NCI-H2196 treated with DMSO at 0.1 percent for 48 hours (cell line): Measurements from ENCODE around the gene VOPP1.

ENCODE experiments used
- DNase-seq: peaks from one replicate; lab custom pipeline; 2025; ENCODE audit not compliant: unreplicated experiment; lab: John Stamatoyannopoulos, UW

VOPP1 gene

DNA sequence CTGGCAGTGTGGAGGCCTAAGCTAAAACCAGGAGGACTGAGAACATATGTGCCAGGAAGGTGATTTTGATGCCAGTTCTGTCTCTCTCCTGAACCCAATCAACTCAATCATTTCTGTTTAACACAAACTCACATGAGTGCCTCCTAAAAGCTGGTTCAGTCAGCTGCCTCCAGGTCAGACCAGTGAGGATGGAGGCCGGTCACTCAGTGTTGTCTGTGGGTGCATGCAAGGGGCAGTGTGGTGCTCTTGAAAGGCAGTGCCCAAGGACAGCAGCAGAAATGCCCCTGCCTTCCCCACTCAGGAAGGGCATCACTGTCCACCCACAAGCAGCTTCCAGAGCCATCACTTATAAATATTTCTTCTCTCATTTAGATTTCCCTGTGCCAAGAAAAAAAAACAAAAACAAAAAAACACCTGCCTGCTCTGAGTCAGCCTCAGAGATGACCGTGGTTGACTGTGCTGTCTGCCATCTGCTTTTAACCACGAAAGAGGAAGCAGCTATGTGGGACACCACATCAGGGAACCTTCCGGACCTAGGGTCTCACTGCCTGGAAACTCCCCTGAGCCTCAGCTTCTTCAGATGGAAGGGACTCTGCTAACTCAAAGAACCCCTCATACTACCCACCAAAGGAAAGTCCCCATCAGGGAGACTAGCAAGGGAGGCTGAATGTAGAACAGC lies 39.1 kb downstream of the VOPP1 start:
- DNase-seq = peak; percentile 19

DNA sequence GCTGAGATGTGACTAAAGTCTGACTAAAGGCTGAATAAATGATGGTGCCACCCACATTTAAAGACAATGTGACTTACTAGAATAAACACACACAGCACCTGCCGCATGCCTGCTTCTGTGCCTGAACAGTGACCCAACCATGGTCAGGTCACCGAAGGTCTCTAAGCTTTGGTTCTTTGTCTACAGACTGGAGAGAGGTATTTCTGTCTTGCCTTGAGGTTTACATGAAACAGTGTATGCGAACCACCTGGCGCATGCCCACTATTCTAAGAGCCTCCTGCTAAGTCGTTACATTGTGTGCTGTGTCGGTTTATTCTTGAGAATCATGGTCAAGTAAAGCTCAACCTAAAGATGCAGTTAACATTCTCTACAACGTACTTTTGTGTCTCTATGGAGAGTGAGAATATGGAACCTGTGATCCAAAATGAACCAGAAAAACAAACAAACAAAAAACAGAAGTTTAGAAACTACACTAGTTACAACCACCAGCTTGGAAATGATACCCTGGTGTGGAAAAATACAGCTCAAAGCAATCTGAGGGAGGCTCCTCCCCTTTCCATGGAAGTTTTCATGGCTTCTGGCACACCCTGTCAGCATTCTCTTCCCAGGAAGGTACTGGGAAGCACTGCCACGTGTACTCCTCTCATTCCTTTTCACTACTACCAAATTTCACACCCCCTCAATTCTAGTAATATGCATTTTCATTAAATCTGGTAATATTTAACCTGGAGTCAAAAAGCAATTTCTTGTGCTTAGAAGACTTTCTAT lies 40.0 kb downstream of the VOPP1 start:
- no peak for DNase-seq

DNA sequence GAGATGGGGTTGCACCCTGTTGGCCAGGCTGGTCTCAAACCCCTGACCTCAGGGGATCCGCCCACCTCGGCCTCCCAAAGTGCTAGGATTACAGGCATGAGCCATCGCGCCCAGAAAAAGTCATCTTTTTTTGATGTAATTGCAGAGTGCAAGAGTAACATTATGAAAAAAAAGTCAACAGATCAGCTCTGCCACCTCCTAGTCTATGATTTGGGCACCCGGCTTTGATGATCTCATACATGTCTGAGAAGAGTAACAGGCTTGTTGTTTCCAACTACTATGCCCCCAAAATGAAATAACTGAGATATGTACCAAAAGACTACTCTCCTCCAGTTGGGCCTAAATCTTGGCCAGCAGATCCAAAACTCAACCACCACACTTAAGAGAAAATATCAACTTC lies 40.8 kb downstream of the VOPP1 start:
- DNase-seq = no peak

DNA sequence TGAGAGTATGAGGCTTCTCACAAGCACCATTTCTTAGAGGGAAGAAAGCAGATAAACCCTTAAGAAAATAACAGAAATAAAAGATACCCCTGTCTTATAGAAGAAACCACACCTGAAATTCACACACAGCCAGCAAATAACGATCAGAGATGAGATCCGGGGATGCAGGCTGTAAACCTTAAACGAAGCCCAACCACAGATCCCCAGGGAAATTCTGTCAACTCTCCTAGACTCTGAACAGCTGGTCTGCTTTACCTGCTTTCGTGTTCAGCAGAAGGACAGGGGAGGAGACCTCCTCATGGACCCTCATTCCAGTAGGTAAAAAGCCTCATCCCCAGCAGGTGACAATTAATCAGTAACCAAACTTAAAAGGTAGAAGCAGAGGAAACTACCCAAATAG lies 45.0 kb downstream of the VOPP1 start:
- no peak for DNase-seq

DNA sequence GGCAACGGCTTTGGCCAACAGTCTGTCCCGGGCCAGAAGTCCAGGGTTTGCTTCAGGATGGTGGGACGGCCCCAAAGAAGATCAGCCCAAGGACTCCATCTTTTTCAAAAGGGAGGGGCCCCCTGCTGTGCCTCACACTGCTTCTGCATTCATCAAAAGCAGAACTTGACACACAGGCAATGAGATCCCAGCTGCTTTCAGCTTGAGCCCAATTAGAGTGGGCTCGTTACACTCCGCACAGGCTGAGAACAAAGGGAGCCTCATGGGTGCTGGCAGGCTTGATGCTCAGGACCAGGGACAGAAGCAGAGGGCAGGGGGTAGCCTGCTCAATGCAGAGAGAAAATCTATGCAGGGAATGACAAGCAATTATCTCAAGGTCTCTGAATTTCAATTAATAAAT lies 45.5 kb downstream of the VOPP1 start:
- DNase-seq = no peak

DNA sequence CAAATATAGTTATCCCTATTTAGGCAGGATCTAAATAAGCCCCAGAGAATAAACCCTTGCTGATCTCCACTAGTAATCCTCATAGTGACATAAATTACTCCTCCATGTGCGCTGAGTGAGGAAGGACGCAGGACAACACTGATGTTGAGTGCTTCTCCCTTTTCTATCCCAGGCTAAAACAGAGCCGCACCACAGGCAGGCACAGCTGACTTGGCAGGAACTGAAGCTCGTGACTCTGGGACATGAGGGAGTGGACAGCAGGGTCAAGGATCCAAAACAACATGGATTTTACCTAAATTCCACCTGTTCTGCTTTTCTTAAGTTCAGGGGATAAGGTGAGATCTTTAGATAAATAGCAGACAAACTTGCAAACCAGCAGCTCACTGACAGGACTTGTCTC lies 46.0 kb downstream of the VOPP1 start:
- DNase-seq = no peak

DNA sequence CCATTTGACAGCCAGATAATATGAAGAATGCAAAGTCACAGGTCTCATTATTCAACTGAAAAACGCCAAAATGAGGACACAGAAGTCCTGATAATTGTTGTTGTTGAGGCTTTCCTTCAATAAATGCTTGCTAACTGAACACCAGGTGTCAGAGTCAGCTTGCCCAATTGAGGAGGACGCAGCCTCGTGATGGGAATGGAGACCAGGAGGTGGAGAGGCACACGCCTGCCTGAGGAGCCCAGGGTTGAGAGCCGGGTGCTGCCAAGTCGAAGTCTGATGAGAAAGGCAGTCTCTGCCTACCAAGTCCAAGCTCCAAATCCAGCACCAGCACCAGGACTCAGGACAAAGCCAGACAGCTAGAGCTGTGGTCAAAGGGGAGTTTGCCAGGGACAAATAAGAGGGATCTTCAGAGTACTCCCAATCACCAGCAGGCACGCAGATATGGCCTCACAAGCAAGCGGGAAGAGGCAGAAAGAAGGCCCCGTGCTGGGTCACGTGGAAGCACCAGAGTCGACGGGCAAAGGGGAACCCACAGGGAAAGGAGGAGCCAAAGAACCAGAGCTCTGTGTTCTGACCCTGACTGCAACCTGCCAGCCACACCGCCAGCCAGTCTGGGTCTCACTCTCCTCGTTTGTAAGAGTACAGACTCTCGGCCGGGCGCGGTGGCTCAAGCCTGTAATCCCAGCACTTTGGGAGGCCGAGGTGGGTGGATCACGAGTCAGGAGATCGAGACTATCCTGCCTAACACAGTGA lies 47.6 kb downstream of the VOPP1 start:
- no peak for DNase-seq

DNA sequence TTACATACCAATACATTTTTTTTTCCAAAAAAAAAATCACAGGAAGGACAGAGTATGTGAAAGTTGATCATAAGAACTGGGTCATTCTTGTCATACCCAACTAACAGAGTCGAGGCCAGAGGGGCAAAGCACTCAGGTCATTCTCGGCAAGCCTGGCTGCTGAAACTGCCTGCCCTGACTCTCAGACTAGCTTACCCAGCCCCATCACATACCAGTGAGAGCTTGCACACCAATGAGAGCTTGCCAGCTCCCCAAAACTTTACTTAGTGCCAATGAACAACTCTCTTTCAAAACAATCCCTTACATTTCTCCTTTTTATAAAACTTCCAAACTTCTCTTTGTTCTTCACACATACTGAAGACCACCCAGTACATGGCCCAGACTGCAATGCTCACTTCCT lies 48.9 kb downstream of the VOPP1 start:
- DNase-seq = no peak

DNA sequence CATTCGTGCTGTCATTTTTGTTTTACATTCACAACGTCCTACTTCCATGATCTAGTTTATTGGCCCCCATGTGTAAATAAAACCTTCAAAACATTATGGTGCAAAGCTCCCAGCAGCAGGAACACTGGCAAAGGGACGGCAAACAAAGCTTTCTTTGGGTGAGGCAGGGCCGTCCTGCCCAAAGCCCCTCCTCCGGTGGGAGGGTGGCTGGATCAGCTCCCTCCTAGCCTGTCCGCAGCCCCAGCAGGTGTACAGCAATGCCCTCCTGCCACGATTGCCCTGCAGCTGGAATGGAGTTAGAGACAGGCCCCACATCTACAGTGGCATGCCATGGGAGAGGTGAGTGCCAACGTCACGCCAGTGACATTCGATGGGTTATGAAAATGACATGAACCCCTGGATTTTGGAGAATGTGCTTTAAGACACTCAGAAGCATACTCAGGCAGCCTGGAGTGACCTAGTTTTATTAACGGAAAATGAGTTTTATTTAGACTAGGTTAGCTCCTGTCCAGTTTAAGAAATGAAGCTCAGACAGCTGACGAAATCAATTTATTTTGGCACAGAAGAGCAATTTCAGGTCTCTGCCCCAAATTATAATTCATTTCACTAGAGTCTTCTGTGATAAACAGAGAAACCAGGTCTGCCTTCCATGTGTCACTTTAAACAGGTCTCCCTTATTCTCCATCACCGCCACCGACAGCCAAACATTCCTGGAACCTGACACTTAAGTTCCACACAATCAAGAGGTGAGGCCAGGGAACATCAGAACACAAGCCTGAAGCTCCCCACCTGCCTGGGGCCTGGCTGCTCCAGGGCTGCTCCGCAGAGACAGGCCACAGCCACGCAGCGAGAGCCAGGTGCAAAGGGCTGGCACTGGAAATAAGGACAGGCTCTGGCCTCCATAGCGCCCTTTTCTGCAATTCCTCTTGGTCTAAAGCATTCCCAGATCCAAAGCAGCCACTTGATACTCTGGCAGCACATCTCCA lies 50.1 kb downstream of the VOPP1 start:
- DNase-seq = peak; percentile 11

DNA sequence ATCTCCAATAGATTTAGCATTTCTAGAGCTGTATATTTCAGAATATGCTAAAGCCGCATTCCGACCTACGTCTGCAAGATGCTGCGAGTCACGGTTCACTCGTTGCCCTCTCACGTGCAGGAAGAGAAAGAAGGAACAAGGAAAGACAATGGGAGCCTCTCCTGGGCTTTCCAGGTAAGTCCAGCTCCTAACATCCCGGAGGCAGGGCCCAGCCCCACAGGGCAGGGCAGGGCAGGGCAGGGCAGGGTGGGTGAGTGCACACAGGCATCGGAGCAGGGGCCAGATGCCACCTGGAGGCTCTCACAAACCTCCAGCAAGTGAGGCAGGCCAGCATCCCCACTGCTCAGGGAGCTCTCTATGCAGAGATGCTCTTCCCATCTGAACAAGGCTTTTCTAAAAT lies 50.8 kb downstream of the VOPP1 start:
- DNase-seq = no peak

DNA sequence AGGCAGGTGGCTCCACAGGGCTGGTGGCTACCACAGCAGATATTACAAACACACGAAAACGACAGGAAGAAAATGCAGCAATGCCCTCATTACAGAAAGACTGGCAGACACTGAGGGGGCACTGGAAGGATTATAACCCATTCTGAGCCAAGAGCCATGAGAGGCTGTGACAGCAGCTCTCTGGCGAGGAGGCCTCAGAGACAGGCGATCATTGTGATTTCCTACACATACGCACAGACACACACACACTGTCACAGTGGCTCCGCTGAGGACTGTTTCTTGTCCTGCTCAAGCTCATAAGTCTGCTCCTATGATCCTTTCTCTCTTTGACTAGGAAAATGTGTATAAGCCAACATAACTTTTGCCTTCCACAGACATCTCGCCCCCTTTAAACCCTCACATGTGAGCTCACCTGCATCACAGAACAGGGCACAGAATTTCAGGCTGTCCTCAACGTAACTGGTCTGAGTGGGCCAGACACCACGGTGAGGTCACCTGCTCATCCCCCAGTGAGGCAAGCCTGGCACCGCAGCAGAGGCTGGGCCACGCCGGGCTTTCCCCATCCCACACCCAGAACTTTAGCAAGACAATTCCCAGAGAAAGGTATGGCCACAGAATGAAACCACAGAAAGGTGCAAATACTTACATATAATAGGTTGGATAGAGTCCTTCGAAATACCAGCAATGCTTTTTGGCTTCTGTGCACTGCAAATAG lies 51.7 kb downstream of the VOPP1 start:
- DNase-seq = no peak

DNA sequence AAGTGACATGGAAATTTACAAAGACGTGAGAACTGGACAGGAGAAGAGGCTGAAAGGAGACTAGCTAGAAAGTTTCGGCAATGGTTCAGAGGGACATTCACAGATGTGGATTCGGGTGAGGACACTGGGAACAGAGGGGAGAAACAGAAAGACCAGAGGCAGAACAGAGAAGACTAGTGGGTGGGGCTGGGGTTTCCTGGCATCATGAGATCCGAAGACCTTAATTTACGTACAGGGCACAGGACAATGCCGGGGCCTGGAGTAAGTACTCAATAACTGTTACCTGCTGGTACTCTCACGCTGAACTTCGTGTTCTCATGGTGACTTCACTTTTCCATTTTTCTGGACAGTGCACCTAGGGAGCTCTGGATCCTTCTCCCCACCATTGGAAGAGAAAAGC lies 53.5 kb downstream of the VOPP1 start:
- DNase-seq = no peak

DNA sequence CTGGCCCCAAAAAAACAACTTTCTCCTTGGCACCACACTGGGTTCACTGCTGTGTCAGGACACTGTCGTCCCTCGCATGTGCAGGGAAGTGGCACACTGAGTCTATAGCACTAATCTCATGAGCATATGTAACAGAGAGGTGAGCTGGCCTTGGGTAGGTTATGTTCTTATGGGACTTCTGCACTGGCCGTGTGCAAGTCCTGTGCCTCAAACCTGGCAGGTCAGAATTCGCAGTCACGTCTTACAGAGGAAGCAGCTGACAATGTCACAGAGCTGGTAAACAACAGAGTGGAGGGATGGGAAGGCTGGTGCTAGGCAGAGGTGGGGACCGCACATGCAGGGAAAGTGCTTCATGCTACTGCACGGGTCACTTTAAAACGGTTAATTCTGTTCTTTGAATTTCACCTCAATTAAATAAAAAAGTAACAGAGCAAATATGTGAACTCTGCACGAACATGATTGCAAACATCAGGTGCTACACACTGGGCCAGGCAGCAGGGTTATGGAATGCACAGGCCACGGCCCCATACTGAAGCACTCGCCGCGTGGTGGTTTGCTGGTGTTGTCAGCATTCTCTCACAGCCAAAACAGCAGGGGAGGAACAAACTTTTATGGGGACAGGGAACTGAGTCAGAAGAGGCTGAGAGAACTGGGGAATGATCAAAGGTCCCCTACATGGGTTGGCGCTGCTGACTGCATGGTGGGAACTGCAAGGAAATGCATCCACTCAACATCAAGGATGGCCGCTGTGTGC lies 54.2 kb downstream of the VOPP1 start:
- no peak for DNase-seq

DNA sequence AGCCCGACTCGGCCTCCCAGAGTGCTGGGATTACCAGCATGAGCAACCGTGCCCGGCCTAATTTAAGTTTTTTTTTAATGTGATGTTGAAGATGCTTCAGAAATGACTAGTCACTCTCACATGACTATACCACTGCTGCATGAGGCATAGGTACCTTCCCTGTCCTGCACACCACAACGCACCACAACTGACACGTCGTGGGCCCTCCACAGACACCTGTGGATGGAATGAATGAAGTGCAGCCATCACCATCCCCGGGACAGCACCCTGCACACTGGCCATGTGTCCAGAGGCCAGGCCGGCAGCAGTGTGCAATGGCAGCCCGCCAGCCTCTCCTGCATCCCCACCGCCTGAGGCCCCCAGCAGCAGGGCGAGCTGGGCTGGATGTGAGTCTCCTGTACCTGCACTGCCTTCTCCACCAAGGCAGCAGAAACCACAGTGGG lies 55.1 kb downstream of the VOPP1 start:
- DNase-seq = no peak

DNA sequence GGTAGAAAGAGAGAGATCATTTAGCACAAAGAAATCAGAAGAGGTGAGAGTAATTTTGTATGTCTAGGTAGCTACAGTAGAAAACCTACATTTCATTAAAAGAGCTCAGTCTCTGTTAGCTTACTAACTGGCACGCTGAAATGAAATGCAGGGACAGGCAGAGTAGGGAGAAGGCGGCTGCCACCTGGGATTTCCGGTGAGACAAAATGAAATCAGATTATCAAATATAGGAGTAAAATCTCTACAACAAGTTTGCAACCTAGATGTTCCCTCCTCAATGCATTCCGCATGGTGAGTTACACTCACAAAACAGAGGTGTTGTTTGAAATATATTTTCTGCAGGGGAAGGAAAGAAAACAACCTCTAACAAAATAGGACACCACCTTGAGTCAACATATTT lies 55.9 kb downstream of the VOPP1 start:
- DNase-seq = no peak

DNA sequence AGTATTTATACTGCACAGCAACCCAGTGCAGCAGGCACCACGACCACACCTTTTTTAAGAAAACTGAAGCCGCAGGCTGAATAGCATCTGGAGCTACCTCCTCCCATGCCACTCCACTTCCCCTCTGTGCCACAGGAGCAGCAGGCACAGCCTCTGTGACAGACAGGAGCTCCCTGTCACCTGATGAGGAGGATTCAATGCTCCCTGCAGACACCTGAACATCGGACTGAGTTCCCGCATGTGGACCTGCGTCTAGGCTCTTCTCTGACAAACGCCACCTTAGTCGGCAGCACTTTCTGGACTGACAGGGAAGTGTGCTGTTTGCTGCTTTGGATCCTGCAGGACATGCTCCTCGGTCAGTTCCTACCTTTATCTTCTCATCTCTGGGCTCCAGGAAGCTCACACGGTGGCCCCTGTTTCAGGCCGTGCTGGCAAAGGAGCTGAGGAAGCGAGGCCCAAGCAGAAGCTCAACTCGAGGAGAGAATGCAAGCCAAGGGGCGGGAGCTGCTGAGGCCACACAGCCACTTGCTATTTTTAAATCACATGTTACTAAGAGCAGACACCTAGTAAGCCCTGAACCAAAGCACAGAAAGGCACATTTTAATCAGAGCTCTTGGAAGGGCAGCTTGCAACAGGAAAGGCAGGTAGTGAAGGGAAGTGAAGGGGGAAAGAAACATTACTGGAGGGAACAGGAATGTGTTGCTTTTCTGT lies 56.6 kb downstream of the VOPP1 start:
- DNase-seq = no peak

DNA sequence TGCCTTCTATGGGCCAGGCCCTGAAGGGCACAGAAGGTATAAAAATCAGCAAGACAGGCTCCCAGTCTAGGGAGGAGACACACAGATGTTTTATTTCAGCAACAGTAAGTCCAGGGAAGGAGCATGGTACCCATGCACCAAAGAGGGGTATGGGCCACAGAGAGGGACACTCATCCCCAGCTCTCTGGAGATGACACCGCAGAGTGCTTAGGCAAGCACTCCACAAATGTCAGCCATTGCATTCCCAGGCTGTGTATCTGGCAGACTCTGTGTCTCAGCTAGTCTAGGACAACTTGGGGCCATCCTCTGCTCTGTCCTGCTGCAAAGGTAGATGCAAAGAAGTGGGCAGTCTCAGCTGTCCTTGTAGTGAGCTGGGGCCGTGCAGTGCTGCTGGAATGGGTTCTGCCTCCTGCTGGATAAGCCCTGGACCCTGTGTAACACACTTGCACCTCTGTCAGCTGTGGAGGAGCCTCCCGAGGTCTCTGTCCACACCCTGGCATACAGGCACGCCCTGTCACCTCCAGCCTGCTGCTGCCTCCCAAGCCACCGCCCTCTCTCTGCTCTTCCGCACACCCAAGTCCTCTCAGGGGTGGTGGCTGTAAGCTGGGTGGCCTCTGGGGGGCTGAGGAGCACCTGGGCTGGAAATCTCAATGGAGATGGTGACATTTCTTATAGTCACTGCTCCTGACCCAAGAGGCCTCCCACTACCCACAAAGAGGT lies 57.6 kb downstream of the VOPP1 start:
- DNase-seq = no peak

DNA sequence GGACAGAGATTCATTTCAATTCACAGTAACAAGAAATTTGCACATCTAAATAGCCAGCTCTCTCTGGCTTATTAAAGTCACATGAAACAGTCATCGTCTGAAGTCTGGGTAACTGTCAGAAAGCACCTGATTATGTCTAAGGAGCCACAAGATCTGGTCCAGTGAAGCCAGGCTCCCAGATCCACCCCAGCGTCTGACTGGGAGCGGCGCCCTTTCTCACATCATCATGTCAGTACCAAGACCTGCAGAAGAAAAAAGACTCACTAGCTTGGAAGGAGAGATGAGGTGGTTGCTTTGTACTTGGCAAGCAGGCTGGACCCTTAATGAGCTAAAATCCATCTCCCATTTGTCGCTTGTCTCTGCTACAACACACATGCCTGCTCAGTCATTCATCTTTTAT lies 58.4 kb downstream of the VOPP1 start:
- no peak for DNase-seq
